Inflammatory macrophage treated with lipopolysaccharide for 1 hour (primary cell): ENCODE measurements around the gene HIF1A.
"Not testable (repeated sequence)": the region's sequence is repeated elsewhere in the genome, so short reads cannot be mapped to it uniquely, and the experiment has no call there.

Experiments
- DNase-seq, 2 donors: peaks; one replicate each; pipeline ENCODE4 v3.0.0-alpha.2; 2020 to 2022

The HIF1A gene

GRCh38 chr14:61750708-61751474 is 55.6 kb downstream of the HIF1A start:
- peak; percentile 92 for DNase-seq

GRCh38 chr14:61751475-61751989 is 56.2 kb downstream of the HIF1A start:
- no peak for DNase-seq

GRCh38 chr14:61752626-61753025 is 57.3 kb downstream of the HIF1A start:
- peak; percentile 63 to 82 for DNase-seq

- no peak for DNase-seq
These were observed 58.3 kb downstream of the HIF1A start for GRCh38 chr14:61753631-61754030.

- DNase-seq, result no peak
These were observed 59.5 kb downstream of the HIF1A start for GRCh38 chr14:61754627-61755381.

GRCh38 chr14:61755382-61755742 is 60.0 kb downstream of the HIF1A start:
- DNase-seq, result not testable (repeated sequence)

GRCh38 chr14:61756135-61756534 is 60.8 kb downstream of the HIF1A start:
- DNase-seq, result no peak

- no peak for DNase-seq
These were observed 64.6 kb downstream of the HIF1A start for GRCh38 chr14:61759878-61760277.

- no peak for DNase-seq
These were observed 66.2 kb downstream of the HIF1A start for GRCh38 chr14:61761557-61761956.

- DNase-seq, result peak; percentile 97 to 99
These were observed 66.9 kb downstream of the HIF1A start, which contains the start of gene SNAPC1 for GRCh38 chr14:61761959-61762786. SNAPC1 (plus strand) TSS chr14:61762420; CDS start chr14:61762461, 41 bp downstream.

- no peak for DNase-seq
These were observed 69.2 kb downstream of the HIF1A start for GRCh38 chr14:61764342-61765122.

- no peak for DNase-seq
These were observed 70.1 kb downstream of the HIF1A start for GRCh38 chr14:61765225-61765943.

- no peak for DNase-seq
These were observed 70.8 kb downstream of the HIF1A start for GRCh38 chr14:61766151-61766550.

GRCh38 chr14:61768240-61768639 is 72.9 kb downstream of the HIF1A start:
- DNase-seq, result no peak

GRCh38 chr14:61769893-61770292 is 74.6 kb downstream of the HIF1A start:
- no peak for DNase-seq

GRCh38 chr14:61774861-61775260 is 79.5 kb downstream of the HIF1A start:
- DNase-seq, result no peak

GRCh38 chr14:61780125-61780524 is 84.8 kb downstream of the HIF1A start:
- no peak for DNase-seq

GRCh38 chr14:61797309-61797708 is 102.0 kb downstream of the HIF1A start:
- DNase-seq, result no peak
